GM12875 (cell line): Measurements from ENCODE around the gene SP2.

Experiments used
- H3K4me3 ChIP-seq: one replicate; pipeline ENCODE4 v1.5.1; 2011; ENCODE audit warnings: low read depth, low read length, control low read depth
- TF ChIP-seq, protein P1 (sequence below): IDR thresholded peaks from 2 replicates; pipeline ENCODE4 v1.5.1; 2011; ENCODE audit warnings: low read depth, mild to moderate bottlenecking, control low read depth, inconsistent platforms, low read length, moderate library complexity, borderline replicate concordance; ENCODE audit not compliant: insufficient read depth

The SP2 gene

DNA sequence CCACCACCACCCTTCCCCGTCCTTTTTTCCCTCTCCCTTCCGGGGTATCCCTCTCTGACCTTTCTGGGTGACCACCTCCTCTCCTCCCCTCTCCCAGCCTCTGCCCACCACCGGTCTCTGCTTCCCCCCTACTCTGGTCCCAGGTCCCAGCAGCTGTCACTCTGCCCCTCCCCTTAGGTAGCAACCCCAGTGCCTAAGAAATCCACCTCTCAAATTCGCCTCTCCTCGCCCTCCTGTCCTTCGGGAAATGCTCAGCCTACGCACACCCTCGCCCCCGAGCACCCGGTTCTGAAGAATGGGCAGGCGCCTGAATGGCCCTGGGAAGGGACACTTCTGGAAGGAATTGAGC is 44.3 kb upstream of the SP2 start:
- TF ChIP-seq, protein P1, sequence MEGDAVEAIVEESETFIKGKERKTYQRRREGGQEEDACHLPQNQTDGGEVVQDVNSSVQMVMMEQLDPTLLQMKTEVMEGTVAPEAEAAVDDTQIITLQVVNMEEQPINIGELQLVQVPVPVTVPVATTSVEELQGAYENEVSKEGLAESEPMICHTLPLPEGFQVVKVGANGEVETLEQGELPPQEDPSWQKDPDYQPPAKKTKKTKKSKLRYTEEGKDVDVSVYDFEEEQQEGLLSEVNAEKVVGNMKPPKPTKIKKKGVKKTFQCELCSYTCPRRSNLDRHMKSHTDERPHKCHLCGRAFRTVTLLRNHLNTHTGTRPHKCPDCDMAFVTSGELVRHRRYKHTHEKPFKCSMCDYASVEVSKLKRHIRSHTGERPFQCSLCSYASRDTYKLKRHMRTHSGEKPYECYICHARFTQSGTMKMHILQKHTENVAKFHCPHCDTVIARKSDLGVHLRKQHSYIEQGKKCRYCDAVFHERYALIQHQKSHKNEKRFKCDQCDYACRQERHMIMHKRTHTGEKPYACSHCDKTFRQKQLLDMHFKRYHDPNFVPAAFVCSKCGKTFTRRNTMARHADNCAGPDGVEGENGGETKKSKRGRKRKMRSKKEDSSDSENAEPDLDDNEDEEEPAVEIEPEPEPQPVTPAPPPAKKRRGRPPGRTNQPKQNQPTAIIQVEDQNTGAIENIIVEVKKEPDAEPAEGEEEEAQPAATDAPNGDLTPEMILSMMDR, result no peak
- H3K4me3 ChIP-seq, result no peak overlapping the region

DNA sequence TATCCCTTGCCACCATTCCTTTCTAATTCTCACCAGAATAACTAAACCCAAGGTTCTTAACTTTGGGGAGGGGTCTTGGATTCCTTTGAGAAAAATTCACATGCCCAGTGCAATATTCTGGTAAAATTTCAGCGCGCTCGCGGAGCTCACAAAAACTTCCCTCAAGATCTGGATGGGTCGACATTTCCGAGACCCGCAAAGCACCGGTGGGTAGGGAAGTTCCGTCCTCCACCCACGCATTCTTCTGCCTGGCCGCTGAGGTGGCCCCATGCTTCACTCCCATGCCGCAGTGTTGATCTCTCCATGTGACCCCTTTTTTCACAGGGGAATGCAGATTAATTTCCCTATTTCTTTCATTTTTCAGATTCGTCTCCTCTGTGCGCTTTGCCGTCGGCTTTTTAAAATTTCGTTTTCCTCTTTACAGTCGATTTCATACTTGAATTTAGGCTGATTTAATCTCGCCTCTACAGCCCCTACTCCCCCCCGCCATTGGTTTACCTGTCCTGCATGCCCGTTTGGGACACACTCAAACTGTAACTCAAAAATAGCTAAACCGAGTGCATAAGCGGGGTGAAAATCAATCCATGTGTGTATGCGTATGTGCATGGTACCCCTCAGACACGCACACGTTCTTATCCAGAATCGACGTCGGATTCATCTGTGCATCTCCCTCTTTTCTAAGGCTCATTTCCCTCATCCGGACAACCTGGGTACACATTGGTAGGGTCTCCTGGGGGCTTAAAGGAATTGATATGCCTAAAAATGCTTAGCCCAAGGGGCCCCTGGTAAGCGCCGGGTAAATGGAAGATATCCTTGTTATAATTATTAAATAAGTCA is 43.7 kb upstream of the SP2 start:
- no peak overlapping the region for H3K4me3 ChIP-seq
- TF ChIP-seq, protein P1, result no peak

DNA sequence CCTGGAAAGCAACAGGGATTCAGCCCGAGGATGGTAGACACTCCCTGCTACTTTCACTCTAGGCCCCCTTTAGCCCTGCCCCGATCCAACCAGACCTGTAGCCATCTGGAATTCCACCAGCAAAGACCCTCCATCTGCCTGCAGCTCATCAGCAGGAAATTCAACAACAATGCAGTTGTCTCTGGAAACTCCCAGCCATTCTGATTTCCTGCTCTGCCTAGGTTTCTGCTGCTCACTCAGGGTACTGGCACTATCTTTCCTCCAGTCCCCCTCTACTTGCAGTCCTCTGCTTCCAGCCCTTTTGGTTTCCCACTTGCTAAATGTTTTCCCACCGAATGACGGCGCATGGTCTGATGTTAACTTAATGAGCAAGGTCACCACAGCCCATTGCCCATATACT is 42.4 kb upstream of the SP2 start:
- no peak overlapping the region for H3K4me3 ChIP-seq
- TF ChIP-seq, protein P1, result no peak

DNA sequence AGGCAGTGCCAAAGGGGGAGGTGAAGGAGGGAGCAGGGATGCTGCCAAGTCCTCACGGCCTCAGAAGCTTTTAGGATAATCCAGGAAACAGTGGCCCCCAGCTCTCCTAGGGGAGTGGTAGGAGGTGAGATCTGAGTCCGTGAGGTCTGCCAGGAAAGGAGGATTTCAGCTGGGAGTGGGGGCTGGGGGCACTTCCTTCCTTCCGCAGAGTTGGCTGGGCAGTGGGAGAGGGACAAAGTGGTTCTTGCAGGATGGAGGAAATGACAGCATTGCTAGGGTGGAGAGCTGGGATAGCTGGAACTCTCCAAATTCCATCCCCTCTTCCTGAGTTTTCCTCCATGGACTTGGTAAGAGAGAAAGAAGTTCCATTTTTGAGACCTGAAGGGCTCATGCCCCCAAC is 40.3 kb upstream of the SP2 start:
- no peak overlapping the region for H3K4me3 ChIP-seq
- TF ChIP-seq, protein P1, result no peak

DNA sequence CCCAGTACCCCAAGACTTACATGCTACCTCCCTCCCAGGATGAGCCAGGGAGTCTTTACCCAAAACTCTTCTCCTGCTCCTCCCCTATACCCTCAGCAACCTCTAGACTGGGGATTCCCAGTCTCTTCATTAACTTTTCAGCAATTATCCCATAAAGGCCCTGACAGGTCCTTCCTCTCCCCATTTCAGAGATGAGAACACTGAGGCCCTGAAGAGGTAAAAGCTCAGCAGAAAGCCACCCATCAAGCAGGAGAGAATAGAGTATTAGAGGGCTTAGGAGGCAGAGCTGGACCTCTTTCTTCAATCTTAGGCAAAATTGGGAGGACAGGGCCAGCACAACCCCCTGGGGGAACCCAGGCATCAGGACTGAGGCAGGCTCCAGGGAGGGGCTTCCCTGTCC is 39.2 kb upstream of the SP2 start:
- TF ChIP-seq, protein P1, result no peak

DNA sequence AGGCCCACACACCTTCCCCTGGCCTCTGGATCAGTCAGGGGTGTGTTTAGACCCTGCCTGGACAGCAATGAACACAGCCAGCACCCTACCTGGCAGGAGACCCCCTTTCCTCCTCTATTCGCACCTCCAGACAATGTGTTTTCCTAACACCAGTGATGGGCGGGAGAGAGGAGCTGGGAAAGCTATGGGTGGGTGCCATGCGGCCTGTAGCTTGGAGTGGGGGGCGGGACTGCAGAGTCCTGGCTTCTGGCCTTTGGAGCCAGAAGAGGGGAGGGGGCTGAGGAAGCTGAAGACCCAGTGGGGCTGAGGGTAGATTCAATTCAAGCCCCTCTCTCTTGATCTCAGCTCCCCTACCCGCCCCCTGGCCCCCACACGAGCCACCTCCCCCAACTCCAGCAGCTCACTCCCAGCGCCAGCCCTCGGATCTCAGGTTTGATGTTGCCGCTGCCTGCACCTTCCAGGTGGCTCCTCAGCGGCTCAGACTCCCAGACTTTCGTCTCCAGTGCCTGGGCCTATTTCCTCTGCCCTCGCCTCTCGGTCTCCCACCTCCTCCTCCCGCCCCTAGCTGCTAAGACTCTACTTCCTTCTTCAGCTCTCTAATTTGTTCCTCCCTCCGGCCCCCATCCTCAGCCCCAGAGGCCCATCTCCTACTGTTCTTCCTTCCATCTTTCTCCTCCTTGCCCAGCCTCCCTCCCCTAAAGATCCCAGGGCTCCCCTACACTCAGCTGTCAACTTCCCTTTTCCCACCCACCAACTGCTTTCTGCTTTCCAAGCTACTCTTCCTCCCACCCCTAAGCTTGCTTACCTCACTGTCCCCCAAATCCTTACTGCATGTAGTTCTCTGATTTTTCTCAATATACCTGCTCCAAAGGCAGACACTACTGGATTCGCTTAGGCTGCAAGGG is 38.2 kb upstream of the SP2 start:
- H3K4me3 ChIP-seq, result no peak overlapping the region
- TF ChIP-seq, protein P1, result no peak

More for the DNA sequence above, 39.2 kb upstream of the SP2 start:
- no peak overlapping the region for H3K4me3 ChIP-seq
